BE2C (cell line): ENCODE measurements around the gene CDH4.

Source experiments
- DNase-seq: peaks from one replicate; pipeline ENCODE4 v3.0.0-alpha.2; 2020
- H3K27me3 ChIP-seq: fragments of 250-450 bp; sonication (Bioruptor Pico); 2 replicates; pipeline ENCODE4 v1.5.1; 2020; ENCODE audit warnings: mild to moderate bottlenecking
- H3K36me3 ChIP-seq: fragments of 250-450 bp; sonication (Bioruptor Pico); 2 replicates; pipeline ENCODE4 v1.5.1; 2020; ENCODE audit warnings: mild to moderate bottlenecking
- H3K4me1 ChIP-seq: fragments of 250-450 bp; sonication (Bioruptor Pico); 2 replicates; pipeline ENCODE4 v1.5.1; 2020
- H3K4me3 ChIP-seq: 2 replicates; pipeline ENCODE4 v1.5.1; 2011; ENCODE audit warnings: low read depth, low read length
- H3K9me3 ChIP-seq: fragments of 250-450 bp; sonication (Bioruptor Pico); 2 replicates; pipeline ENCODE4 v1.5.1; 2020
- TF ChIP-seq, protein P1 (sequence below): IDR thresholded peaks from 2 replicates; pipeline ENCODE4 v1.5.1; 2012; ENCODE audit warnings: mild to moderate bottlenecking, low read depth, low read length

The CDH4 gene

DNA sequence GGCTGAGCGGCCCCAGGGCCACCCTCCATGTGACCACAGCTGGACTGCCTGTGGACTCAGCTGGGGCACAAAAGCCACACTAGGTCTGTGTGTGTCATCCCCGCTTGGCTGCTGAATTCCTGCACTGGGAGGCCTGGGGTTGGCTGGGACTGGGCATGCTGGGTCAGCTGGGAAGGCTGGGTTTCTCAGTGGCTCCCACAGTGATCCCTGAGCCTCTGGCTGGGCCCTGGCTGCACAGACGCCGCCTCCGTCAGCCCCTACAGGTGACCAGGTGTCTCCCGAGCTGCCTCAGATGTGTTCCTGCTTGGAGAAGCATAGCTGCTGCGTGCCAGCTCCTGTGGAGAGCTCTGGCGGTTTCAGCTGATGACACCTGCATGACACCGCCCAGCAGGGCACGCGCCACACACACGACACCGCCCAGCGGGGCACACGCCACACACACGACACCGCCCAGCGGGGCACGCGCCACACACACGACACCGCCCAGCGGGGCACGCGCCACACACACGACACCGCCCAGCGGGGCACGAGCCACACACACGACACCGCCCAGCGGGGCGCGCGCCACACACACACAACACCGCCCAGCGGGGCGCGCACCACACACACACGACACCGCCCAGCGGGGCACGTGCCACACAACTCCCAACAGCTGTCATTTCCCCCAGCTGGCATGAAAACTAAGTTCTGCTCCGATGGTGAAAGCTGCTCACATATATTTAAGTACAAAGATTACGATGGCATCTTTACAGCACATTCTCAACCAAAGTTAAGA lies 724.8 kb downstream of the CDH4 start:
- TF ChIP-seq, protein P1, sequence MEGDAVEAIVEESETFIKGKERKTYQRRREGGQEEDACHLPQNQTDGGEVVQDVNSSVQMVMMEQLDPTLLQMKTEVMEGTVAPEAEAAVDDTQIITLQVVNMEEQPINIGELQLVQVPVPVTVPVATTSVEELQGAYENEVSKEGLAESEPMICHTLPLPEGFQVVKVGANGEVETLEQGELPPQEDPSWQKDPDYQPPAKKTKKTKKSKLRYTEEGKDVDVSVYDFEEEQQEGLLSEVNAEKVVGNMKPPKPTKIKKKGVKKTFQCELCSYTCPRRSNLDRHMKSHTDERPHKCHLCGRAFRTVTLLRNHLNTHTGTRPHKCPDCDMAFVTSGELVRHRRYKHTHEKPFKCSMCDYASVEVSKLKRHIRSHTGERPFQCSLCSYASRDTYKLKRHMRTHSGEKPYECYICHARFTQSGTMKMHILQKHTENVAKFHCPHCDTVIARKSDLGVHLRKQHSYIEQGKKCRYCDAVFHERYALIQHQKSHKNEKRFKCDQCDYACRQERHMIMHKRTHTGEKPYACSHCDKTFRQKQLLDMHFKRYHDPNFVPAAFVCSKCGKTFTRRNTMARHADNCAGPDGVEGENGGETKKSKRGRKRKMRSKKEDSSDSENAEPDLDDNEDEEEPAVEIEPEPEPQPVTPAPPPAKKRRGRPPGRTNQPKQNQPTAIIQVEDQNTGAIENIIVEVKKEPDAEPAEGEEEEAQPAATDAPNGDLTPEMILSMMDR: no peak
- no peak overlapping the region for H3K4me3 ChIP-seq
- H3K36me3 ChIP-seq: peaks cover 45% of the 10 kb centered on the region
- no peaks in the 10 kb centered on the region for H3K9me3 ChIP-seq
- DNase-seq: no peak
- H3K4me1 ChIP-seq: no peaks in the 10 kb centered on the region
- H3K27me3 ChIP-seq: no peaks in the 10 kb centered on the region

DNA sequence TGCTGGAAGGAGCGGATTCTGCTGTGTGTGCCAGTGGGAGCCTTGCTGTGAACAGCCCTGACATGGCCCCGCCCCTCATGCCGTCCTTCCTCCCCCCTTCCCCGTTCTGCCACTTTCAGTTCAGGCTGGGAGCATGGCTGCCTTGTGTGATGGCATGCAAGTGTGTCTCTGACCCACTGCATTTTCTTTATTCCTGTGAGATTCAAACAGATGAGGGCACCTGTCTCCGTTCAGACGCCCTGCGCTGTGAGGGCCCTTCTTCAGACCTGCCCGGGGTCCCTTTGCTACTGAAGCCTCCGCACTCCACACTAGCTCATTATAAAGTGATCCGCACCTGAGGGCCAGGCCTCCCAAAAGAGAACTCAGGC lies 725.3 kb downstream of the CDH4 start:
- Histone ChIP-seq H3K27me3 (no peaks in the 10 kb centered on the region), H3K36me3 (peaks cover 42% of the 10 kb centered on the region), H3K4me3 (no peak overlapping the region), H3K4me1 (no peaks in the 10 kb centered on the region), H3K9me3 (no peaks in the 10 kb centered on the region)
- DNase-seq: no peak
- TF ChIP-seq, protein P1: no peak

DNA sequence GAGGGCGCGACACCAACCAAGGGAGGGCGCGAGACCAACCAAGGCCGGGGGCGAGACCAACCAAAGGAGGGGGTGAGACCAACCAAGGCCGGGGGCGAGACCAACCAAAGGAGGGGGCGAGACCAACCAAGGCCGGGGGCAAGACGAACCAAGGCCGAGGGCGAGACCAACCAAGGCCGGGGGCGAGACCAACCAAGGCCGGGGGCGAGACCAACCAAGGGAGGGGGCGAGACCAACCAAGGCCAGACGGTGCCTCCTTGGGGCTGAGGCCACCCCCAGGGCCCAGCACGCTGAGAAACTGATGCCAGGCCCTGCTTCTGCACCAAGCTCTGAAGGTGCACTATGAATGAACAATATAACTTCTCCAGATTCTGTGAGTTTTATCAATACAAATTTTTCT lies 726.4 kb downstream of the CDH4 start:
- Histone ChIP-seq H3K36me3 (peaks cover 31% of the 10 kb centered on the region), H3K4me3 (no peak overlapping the region), H3K4me1 (no peaks in the 10 kb centered on the region), H3K27me3 (no peaks in the 10 kb centered on the region), H3K9me3 (no peaks in the 10 kb centered on the region)
- TF ChIP-seq, protein P1: no peak
- no peak for DNase-seq

DNA sequence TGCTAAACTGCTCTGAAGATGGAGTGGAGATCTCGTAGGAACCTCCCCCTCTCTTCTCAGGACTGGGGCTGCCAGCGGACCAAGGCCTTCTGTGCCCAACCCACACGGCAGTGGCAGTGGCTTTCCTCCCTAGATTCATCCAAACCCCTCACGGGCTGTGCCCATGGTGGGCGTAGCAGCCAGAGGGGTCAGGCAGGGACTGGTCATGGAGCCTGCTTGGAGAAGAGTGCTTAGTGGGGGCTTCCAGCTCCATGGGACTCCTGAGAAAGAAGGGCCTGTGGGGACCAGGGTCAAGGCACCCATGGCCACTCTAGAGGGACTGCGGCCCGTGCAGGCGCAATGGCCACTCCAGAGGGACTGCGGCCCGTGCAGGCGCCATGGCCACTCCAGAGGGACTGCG lies 727.0 kb downstream of the CDH4 start:
- TF ChIP-seq, protein P1: no peak
- H3K4me3 ChIP-seq: no peak overlapping the region
- no peak for DNase-seq
- no peaks in the 10 kb centered on the region for H3K9me3 ChIP-seq
- peaks cover 33% of the 10 kb centered on the region for H3K36me3 ChIP-seq
- H3K4me1 ChIP-seq: no peaks in the 10 kb centered on the region
- no peaks in the 10 kb centered on the region for H3K27me3 ChIP-seq

DNA sequence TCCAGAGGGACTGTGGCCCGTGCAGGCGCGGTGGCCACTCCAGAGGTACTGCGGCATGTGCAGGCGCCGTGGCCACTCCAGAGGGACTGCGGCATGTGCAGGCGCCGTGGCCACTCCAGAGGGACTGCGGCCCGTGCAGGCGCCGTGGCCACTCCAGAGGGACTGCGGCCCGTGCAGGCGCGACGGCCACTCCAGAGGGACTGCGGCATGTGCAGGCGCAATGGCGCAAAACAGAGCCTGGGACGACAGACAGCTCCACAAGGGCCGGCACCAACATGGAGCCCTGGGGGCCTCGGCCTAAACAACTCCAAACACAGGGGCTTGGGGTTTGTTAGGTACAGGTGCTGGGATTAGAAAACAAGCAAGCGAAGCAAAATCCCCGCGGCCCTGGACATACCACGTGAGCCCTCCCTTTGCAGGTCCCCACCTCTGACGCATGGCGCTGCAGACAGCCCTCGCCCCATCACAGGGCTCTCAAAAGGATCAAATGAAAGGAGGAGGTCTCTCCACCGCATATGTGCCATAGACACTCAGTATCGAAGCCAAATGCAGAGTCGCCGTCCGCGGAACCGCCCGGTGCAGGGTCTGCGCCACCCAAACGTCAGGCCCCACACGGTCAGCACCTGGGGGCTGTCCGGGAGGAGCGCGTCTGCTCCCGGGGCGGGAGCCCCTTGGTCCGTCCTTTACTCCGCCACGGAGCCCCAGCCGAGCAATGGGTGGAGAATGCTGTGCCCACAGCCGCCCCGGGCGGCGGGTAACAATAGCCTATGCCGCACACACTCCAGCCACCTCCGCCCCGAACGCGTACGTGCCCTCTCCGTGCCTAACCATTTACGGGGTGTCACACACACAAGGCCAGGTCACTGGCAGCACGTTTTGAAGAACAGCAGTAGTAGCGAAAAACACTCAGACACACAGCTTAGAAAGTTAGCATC lies 727.9 kb downstream of the CDH4 start:
- H3K4me1 ChIP-seq: no peaks in the 10 kb centered on the region

More for the DNA sequence above, 727.9 kb downstream of the CDH4 start:
- Histone ChIP-seq H3K9me3 (no peaks in the 10 kb centered on the region), H3K36me3 (peaks cover 29% of the 10 kb centered on the region), H3K27me3 (no peaks in the 10 kb centered on the region), H3K4me3 (no peak overlapping the region)
- DNase-seq: no peak
- TF ChIP-seq, protein P1: no peak
